HEK293T (cell line): ENCODE results near the gene SHOC1.

Experiments
- CTCF ChIA-PET: fragments of 350-600 bp; formaldehyde crosslinking; extraction: SDS; loops from one replicate; lab custom pipeline; 2021; ENCODE audit warnings: antibody characterized with exemption, inconsistent platforms; lab: Yijun Ruan, JAX
- POLR2A ChIA-PET: fragments of 350-600 bp; formaldehyde crosslinking; extraction: SDS; loops from one replicate; lab custom pipeline; 2020; ENCODE audit warnings: antibody characterized with exemption, inconsistent platforms; lab: Yijun Ruan, JAX
- DNase-seq: peaks from one replicate; pipeline ENCODE4 v3.0.0; 2012; ENCODE audit warnings: mixed read lengths; ENCODE audit errors: extremely low spot score
- ARNT ChIP-seq: fragments of 450-650 bp; IDR thresholded peaks from 2 replicates; pipeline ENCODE4 v1.6.1; 2017; ENCODE audit warnings: mild to moderate bottlenecking
- BHLHE40 ChIP-seq: fragments of 450-650 bp; IDR thresholded peaks from 2 replicates; pipeline ENCODE4 v1.6.1; 2016; ENCODE audit warnings: mild to moderate bottlenecking, moderate library complexity, borderline replicate concordance
- CTBP1 ChIP-seq: fragments of 450-650 bp; IDR thresholded peaks from 2 replicates; pipeline ENCODE4 v1.6.1; 2016; ENCODE audit warnings: borderline replicate concordance
- ELF4 ChIP-seq: fragments of 450-650 bp; IDR thresholded peaks from 2 replicates; pipeline ENCODE4 v1.6.1; 2017; ENCODE audit warnings: antibody characterized with exemption
- FOXA1 ChIP-seq: fragments of 450-650 bp; IDR thresholded peaks from 2 replicates; pipeline ENCODE4 v1.6.1; 2016; ENCODE audit warnings: mild to moderate bottlenecking
- FOXK2 ChIP-seq: fragments of 450-650 bp; IDR thresholded peaks from 2 replicates; pipeline ENCODE4 v1.6.1; 2016; ENCODE audit warnings: mild to moderate bottlenecking
- FOXM1 ChIP-seq: fragments of 450-650 bp; IDR thresholded peaks from 2 replicates; pipeline ENCODE4 v1.6.1; 2017; ENCODE audit warnings: mild to moderate bottlenecking, borderline replicate concordance
- HDGF ChIP-seq: fragments of 450-650 bp; IDR thresholded peaks from 2 replicates; pipeline ENCODE4 v1.6.1; 2017; ENCODE audit warnings: antibody characterized with exemption, borderline replicate concordance
- L3MBTL2 ChIP-seq: fragments of 450-650 bp; conservative IDR thresholded peaks from 2 replicates; pipeline ENCODE4 v1.6.1; 2016; ENCODE audit warnings: mild to moderate bottlenecking
- LEF1 ChIP-seq: fragments of 450-650 bp; IDR thresholded peaks from 2 replicates; pipeline ENCODE4 v1.6.1; 2017; ENCODE audit warnings: mild to moderate bottlenecking, borderline replicate concordance
- NFRKB ChIP-seq: fragments of 450-650 bp; IDR thresholded peaks from 2 replicates; pipeline ENCODE4 v1.6.1; 2016; ENCODE audit warnings: mild to moderate bottlenecking, moderate library complexity
- PKNOX1 ChIP-seq: fragments of 450-650 bp; IDR thresholded peaks from 2 replicates; pipeline ENCODE4 v1.6.1; 2016
- SP1 ChIP-seq: fragments of 450-650 bp; IDR thresholded peaks from 2 replicates; pipeline ENCODE4 v1.6.1; 2017
- SUZ12 ChIP-seq: fragments of 450-650 bp; IDR thresholded peaks from 2 replicates; pipeline ENCODE4 v1.6.1; 2016; ENCODE audit warnings: mild to moderate bottlenecking
- TARDBP ChIP-seq: fragments of 450-650 bp; IDR thresholded peaks from 2 replicates; pipeline ENCODE4 v1.6.1; 2016
- ZNF384 ChIP-seq: fragments of 450-650 bp; IDR thresholded peaks from 2 replicates; pipeline ENCODE4 v1.6.1; 2016

The SHOC1 gene

GRCh38 chr9:111807197-111807596 lies 12.5 kb upstream of the SHOC1 start:
- CTCF ChIA-PET = no interaction called here
- no peak for DNase-seq
- TF ChIP-seq FOXK2 = no peak
- TF ChIP-seq TARDBP = no peak
- TF ChIP-seq SUZ12 = no peak
- no peak for TF ChIP-seq ARNT
- no peak for TF ChIP-seq BHLHE40
- no peak for TF ChIP-seq LEF1
- no peak for TF ChIP-seq L3MBTL2
- TF ChIP-seq FOXA1 = no peak
- no peak for TF ChIP-seq CTBP1
- no peak for TF ChIP-seq PKNOX1
- TF ChIP-seq HDGF = no peak
- POLR2A ChIA-PET = no interaction called here

GRCh38 chr9:111806259-111806658 lies 11.5 kb upstream of the SHOC1 start:
- CTCF ChIA-PET = interaction anchor here (0.6 kb wide), 1 partner anchor 41 kb away, joined by 3 read pairs; no protein-coding TSS in a partner anchor
- DNase-seq = no peak
- POLR2A ChIA-PET = no interaction called here
- TF ChIP-seq SP1 (no peak), ARNT (no peak), SUZ12 (no peak)

DNA sequence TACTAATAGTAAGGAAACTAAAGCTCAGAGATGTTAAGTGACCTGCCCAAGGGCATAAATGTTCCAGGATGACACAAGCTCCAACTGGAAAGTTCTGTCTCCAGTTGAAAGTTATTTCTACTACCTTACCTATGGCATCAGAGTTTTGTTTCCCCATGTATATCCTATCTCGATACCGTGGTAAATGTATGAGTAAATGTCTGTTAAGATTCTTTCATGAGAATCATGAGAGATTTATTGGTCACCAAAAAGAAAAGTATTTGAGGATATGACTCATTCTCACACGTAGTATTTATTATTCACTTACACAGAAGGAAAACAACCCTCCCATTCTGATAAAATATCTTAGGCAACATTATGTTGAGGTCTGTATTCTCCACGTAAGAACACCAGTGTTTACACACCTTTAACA lies 11.1 kb upstream of the SHOC1 start:
- POLR2A ChIA-PET = no interaction called here
- CTCF ChIA-PET = interaction anchor here (0.6 kb wide), 1 partner anchor 41 kb away, joined by 3 read pairs; no protein-coding TSS in a partner anchor
- TF ChIP-seq LEF1 = no peak
- TF ChIP-seq ZNF384 = no peak
- TF ChIP-seq PKNOX1 = no peak
- TF ChIP-seq ELF4 = no peak
- TF ChIP-seq TARDBP = no peak
- TF ChIP-seq BHLHE40 = no peak
- TF ChIP-seq ARNT = no peak
- TF ChIP-seq HDGF = no peak
- no peak for TF ChIP-seq SP1
- TF ChIP-seq CTBP1 = no peak
- TF ChIP-seq FOXA1 = no peak
- no peak for TF ChIP-seq FOXM1
- TF ChIP-seq FOXK2 = no peak
- TF ChIP-seq SUZ12 = no peak
- no peak for TF ChIP-seq L3MBTL2
- no peak for TF ChIP-seq NFRKB
- no peak for DNase-seq

DNA sequence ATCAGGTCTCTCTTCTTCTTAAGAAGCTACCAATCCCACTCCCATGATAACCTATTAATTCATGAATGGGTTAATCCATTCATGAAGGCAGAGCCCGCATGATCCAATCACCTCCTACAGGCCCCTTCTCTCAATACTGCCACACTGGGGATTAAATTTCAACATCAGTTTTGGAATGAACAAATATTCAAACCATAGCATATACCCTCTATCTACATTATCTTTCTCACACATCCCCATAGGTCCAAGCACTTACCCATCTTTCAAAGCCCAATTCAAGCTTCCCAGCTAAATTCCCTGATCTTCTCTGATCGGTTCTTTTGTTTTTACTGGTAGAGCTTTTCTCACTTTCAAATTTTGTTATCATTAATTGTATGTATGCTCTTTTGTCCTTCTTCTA lies 10.5 kb upstream of the SHOC1 start:
- POLR2A ChIA-PET = no interaction called here
- CTCF ChIA-PET = interaction anchor here (0.6 kb wide), 1 partner anchor 42 kb away, joined by 3 read pairs; no protein-coding TSS in a partner anchor
- TF ChIP-seq BHLHE40 (no peak), FOXK2 (no peak), HDGF (no peak), ELF4 (no peak), SUZ12 (no peak), CTBP1 (no peak), FOXA1 (no peak), ZNF384 (no peak), TARDBP (no peak), L3MBTL2 (no peak), ARNT (no peak), NFRKB (no peak), FOXM1 (no peak), SP1 (no peak), LEF1 (no peak), PKNOX1 (no peak)
- DNase-seq = no peak

GRCh38 chr9:111804636-111805035 lies 9.9 kb upstream of the SHOC1 start:
- CTCF ChIA-PET = no interaction called here
- DNase-seq = no peak
- POLR2A ChIA-PET = no interaction called here
- TF ChIP-seq ELF4 (no peak), L3MBTL2 (no peak), FOXA1 (no peak), NFRKB (no peak)

GRCh38 chr9:111803924-111804323 lies 9.2 kb upstream of the SHOC1 start:
- POLR2A ChIA-PET = no interaction called here
- DNase-seq = no peak
- CTCF ChIA-PET = no interaction called here
- TF ChIP-seq BHLHE40 (no peak), PKNOX1 (no peak), LEF1 (no peak), TARDBP (no peak)
